Transverse colon (tissue), 3 donors: Measurements from ENCODE around the gene COX10.

Experiments used
- CTCF ChIP-seq, 5 experiments: fragments of 200-600 bp in 3 of 5; fragments of 450-650 bp in 2 of 5; sonication (generic) in 3 of 5; IDR thresholded peaks; 1 replicate in 2 of 5; 2 replicates in 3 of 5; pipeline ENCODE4 v1.5.1; 2016 to 2017; ENCODE audit warnings: antibody characterized with exemption in 5 of 5, inconsistent platforms in 3 of 5, mild to moderate bottlenecking in 2 of 5, moderate library complexity in 1 of 5
- POLR2A ChIP-seq: fragments of 450-650 bp; IDR thresholded peaks from one replicate; pipeline ENCODE4 v1.6.1; 2016; ENCODE audit warnings: antibody characterized with exemption, mild to moderate bottlenecking, moderate library complexity

- no peak for TF ChIP-seq POLR2A
- TF ChIP-seq CTCF (IDR thresholded peaks at IDR 0.05) = no peak
Observed at GRCh38 chr17:14116263-14117024, 47.1 kb downstream of the COX10 start.
